ENCODE results near the gene CHTOP.

CHTOP gene

DNA sequence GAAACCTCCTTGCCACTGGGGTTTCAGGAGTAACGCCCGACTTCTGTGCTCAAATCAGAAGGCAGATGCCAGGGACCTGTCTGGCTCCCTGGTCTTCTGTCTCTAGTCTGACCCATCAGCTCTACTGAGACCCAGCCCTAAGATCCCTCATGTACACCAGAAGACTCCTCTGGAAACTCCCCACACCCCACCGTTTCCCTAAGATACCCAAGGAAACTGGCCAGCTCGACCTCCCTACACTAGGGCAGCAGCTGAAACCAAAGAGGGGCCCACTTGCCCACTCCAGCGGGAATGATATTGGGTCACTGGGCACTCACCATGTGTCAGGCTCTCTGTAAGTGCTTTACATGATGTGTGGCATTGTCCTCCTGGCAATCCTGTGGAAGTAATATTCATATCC is 20.5 kb upstream of the CHTOP start:
- DNase-seq: no peak

GRCh38 chr1:153614189-153614900 is 19.5 kb upstream of the CHTOP start:
- no peak for DNase-seq

DNA sequence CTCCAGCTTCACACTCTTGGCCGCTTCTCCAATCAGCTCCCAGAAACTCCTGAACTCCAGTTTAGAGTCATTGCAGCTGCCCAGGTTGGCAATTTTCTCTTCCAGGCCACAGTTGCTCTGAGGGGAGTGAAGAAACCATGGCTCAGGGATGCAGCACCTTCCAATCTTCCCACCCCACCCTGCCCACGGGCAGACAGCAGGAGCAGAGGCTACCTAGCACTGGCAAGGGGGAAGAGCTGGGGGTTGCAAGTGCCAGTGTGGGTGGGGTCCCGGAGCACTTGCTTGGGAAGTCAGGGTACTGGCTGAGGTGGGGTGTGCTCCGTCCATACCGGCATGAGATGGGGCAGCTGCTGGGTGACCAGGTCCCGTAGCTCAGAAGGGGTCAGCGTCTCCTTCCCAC is 19.0 kb upstream of the CHTOP start:
- no peak for DNase-seq

DNA sequence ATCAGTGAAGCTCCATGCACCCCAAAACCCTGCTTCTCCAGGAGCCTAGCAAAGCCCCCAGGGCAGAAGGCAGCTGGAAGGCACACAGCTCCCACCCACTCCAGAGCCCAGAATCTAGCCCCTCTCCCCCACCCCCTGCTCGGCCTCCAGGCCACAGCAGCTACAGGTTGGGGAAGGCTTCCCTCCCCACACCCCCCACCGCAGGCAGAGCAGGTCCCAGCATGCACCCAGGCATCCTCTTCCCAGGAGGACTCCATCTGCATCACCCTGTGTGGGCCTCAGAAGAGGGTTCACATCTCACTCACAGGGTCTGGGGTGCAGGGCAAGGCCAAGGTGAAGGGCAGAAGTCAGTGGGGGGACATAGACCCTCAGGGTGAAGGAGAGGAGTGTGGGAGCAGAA is 18.5 kb upstream of the CHTOP start:
- no peak for DNase-seq

- DNase-seq: no peak
Observed at GRCh38 chr1:153616144-153616916, 17.5 kb upstream of the CHTOP start, which contains the start of gene S100A14. S100A14 (minus strand) TSS chr1:153616325; CDS start chr1:153615858, 467 bp downstream.

GRCh38 chr1:153616917-153617311 is 17.0 kb upstream of the CHTOP start:
- no peak for DNase-seq

- no peak for DNase-seq
Observed at GRCh38 chr1:153617663-153618062, 16.2 kb upstream of the CHTOP start.

- DNase-seq: no peak
Observed at GRCh38 chr1:153619171-153619570, 14.7 kb upstream of the CHTOP start.

DNA sequence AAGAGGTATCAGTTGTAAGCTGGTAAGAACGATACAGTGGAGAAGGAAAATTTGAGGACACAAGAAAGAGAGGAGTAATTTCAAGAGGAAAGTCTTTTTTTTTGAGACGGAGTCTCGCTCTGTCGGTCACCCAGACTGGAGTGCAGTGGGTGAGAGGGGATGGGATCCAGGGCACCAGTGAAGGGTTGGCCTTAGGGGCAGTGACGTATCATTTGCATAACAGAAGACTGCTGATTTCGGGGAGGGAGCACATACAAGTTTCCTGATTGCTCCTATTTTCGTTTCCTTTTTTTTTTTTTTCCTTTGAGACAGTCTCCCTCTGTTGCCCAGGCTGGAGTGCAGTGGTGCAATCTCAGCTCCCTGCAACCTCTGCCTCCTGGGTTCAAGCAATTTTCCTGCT is 10.8 kb upstream of the CHTOP start:
- DNase-seq: no peak

GRCh38 chr1:153624965-153625611 is 8.8 kb upstream of the CHTOP start:
- no peak for DNase-seq

GRCh38 chr1:153626477-153626903 is 7.4 kb upstream of the CHTOP start:
- DNase-seq: no peak

DNA sequence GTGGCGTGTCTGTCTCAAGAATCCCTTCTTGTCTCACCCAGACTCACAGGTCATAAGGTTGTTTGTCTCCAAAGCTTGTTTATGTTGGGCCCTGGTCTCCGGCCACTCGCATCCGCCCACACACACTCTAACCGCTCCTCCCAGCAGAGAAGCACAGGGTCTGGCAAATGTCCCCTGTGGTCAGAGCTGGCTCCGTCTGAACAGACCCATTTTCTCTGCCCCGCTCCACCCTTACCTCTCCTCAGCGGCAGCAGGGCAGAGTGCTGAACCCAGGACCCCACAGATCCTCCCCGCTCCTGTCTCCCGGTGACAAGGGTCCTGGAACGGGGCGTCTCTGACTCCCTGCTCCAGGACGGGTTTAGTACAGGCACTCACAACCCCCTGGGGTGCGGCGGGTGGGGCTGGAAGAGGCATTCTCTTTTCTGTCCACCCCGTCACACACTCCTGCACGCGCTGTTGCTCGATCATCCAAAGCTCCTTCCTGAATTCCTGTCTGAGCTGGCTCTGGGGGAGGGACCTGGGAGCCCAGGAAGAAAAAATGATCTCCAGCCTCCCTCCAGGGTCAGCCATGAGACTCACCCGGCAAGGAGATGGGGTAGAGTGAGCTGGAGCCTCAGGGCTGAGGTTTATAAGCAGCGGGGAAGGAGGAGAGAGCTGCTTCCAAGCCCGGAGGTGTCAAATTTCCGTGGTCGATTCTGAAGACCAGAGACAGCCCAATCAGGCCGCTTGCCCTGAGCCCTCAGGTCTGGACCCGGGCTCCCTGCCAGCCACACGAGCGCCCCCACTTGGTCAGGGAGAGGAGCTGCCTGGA is 6.8 kb upstream of the CHTOP start, which contains the start of gene S100A13:
TSS of gene S100A13 (minus strand) at position 602 of the 811 bp plus-strand sequence. CDS start 1,033 bp downstream, outside the sequence.
- DNase-seq: no peak

- no peak for DNase-seq
Observed at GRCh38 chr1:153627715-153628626, 5.9 kb upstream of the CHTOP start, which contains the start of gene S100A1. S100A1 (plus strand) TSS chr1:153628434; CDS start chr1:153630522, 2,088 bp downstream.

GRCh38 chr1:153628638-153629342 is 5.1 kb upstream of the CHTOP start:
- no peak for DNase-seq

GRCh38 chr1:153629343-153629665 is 4.6 kb upstream of the CHTOP start:
- DNase-seq: no peak

DNA sequence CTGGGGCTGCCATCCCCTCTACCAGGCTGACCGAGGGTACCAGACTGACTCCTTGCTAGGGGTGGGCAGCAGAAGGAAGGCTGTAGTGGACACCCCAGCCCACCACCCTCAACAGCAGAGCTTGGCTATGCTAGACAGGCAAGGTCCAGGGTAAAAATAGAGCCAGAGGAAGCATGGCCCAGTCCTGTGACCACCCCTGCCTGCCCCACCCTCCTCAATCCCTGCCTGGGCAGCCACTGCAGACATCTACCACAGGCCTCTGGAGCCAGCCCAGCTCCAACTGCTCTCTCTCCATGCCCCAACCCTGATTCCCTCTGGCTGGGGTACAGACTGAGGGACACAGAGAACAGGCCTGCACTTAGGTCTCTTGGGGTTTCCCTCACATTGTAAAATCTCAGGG is 3.9 kb upstream of the CHTOP start:
- no peak for DNase-seq

- DNase-seq: no peak
Observed at GRCh38 chr1:153630384-153630783, 3.5 kb upstream of the CHTOP start.

- DNase-seq: no peak
Observed at GRCh38 chr1:153631047-153632022, 2.5 kb upstream of the CHTOP start.

DNA sequence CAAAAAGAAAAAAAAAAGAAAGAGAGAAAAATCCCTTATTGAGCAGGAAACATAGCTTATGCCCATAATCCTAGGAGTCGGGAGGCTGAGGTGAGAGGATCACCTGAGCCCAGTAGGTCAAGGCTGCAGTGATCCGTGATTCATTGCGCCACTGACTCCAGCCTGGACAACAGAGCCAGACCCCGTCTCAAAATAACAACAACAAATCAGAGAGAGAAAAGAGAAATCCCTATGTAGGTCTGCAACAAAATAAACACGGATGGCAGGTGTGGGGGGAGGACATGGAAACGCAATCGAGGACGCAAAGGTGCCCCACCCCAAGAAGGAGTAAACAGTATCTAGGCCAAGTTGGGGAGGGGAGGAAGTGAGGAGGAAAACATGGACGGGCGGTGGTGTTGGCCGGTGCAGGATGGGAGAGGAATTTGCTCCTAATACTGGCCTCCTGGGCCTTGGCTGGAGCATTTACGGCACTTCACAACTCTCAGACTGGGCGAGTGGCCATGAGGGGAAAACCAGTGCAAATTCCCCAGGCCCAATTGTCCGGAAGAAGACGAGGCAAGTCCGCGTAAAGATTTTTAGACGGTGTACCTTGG is 609 bp upstream of the CHTOP start:
- no peak for DNase-seq
